ENCODE measurements around the gene EXTL2.

DNA sequence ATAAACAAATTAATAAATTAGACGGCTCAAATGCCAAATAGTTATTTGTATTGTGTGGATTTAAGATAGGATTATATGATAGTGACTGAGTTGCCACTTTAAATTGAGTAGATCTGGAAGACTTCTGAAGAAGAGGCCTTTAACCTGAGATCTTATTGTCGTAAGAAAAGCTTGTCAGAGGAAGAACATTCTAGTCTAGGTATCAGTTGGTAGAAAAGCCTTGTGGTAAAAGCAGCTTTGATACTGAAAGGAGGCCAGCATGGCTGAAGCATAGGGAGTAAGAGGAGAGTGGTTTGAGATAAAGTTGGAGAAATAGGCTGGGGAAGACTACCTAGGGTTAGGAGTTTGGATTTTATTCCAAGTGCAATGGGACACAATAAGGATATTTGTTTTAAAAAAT is 30.3 kb upstream of the EXTL2 start:
- no peak for TF ChIP-seq POLR2AphosphoS5 (IDR thresholded peaks at IDR 0.05; ENCODE audit: borderline replicate concordance, low read depth, low read length)
- TF ChIP-seq EZH2 (IDR thresholded peaks at IDR 0.05), result no peak
- no peak for TF ChIP-seq FOXP2 (optimal IDR thresholded peaks at IDR 0.05; ENCODE audit: control extremely low read depth, extremely low read length, insufficient read depth)
